MCF 10A (cell line): ENCODE measurements around the gene FOXN3. TPM values are rescaled to one million over a fixed set of nuclear protein-coding genes. Genes with fewer than 3 reads are reported as not detected.

ENCODE experiments used
- BruUV-seq: library from RNA; stranded (reverse); fragments of 400-500 nt; replicated peaks from 2 replicates; lab custom pipeline; 2021; lab: Mats Ljungman, UMichigan
- CTCF ChIA-PET: fragments of 300-600 bp; sonication (Branson Sonifier 250); formaldehyde crosslinking; extraction: SDS; loops from one replicate; lab custom pipeline; 2021; ENCODE audit warnings: antibody characterized with exemption, inconsistent platforms; lab: Yijun Ruan, JAX
- POLR2A ChIA-PET: fragments of 300-600, 350-650 bp; sonication (Branson Sonifier 250); formaldehyde crosslinking; extraction: SDS; loops from one replicate; lab custom pipeline; 2020; ENCODE audit warnings: antibody characterized with exemption, inconsistent platforms; lab: Yijun Ruan, JAX
- DNase-seq: peaks from one replicate; pipeline ENCODE4 v3.0.0-alpha.2; 2018; ENCODE audit not compliant: unreplicated experiment
- H3K27ac Mint-ChIP-seq: one replicate; pipeline ENCODE4 v1.8.0; 2022; ENCODE audit warnings: mild to moderate bottlenecking, low read depth, mixed read lengths; ENCODE audit not compliant: unreplicated experiment
- H3K27me3 Mint-ChIP-seq: one replicate; pipeline ENCODE4 v1.8.0; 2022; ENCODE audit warnings: mixed read lengths; ENCODE audit not compliant: insufficient read depth, unreplicated experiment
- H3K36me3 Mint-ChIP-seq: one replicate; pipeline ENCODE4 v1.8.0; 2022; ENCODE audit warnings: mild to moderate bottlenecking, moderate library complexity, mixed read lengths; ENCODE audit not compliant: insufficient read depth, unreplicated experiment
- H3K4me1 Mint-ChIP-seq: one replicate; pipeline ENCODE4 v1.8.0; 2022; ENCODE audit warnings: mixed read lengths; ENCODE audit not compliant: insufficient read depth, unreplicated experiment
- H3K4me3 Mint-ChIP-seq: one replicate; pipeline ENCODE4 v1.8.0; 2022; ENCODE audit warnings: mild to moderate bottlenecking, moderate library complexity, mixed read lengths; ENCODE audit not compliant: unreplicated experiment
- H3K9me3 Mint-ChIP-seq: one replicate; pipeline ENCODE4 v1.8.0; 2022; ENCODE audit warnings: mixed read lengths; ENCODE audit not compliant: unreplicated experiment
- intact Hi-C: fragments of 100-400 bp; cut with micrococcal nuclease; formaldehyde crosslinking; loops from 2 replicates; pipeline ENCODE4 v1.14.1; 2022
- total RNA-seq: library from RNA; stranded (reverse); gene quantifications from 2 replicates; pipeline ENCODE4 v1.2.3, GENCODE V29; 2022
- TF ChIP-seq, protein P1 (sequence below): fragments of 200-600 bp; IDR thresholded peaks from one replicate; pipeline ENCODE4 v1.8.0; 2022; ENCODE audit warnings: antibody characterized with exemption, mild to moderate bottlenecking; ENCODE audit not compliant: unreplicated experiment

FOXN3 gene
- total RNA-seq, 1 experiment from 2014 or later = 27.1 TPM

DNA sequence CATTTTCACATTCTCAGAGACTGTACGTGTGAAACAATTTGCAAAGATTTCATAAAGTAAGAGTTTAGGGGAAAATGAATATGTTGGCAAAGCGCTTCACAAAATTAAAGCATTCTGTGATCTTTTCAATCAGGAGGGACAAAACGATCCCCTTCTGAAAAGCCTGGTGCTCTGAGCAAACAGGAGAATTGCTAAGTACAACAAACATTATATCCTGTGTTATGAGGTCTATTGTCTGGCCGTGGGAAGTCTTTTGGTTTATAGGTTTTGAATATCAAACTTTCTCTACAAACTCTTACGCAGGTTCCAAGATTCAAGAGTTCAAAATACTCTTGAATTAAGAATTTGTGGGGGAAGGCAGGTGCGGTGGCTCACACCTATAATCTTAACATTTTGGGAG is 7.2 kb upstream of the FOXN3 start:
- TF ChIP-seq, protein P1, sequence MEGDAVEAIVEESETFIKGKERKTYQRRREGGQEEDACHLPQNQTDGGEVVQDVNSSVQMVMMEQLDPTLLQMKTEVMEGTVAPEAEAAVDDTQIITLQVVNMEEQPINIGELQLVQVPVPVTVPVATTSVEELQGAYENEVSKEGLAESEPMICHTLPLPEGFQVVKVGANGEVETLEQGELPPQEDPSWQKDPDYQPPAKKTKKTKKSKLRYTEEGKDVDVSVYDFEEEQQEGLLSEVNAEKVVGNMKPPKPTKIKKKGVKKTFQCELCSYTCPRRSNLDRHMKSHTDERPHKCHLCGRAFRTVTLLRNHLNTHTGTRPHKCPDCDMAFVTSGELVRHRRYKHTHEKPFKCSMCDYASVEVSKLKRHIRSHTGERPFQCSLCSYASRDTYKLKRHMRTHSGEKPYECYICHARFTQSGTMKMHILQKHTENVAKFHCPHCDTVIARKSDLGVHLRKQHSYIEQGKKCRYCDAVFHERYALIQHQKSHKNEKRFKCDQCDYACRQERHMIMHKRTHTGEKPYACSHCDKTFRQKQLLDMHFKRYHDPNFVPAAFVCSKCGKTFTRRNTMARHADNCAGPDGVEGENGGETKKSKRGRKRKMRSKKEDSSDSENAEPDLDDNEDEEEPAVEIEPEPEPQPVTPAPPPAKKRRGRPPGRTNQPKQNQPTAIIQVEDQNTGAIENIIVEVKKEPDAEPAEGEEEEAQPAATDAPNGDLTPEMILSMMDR = no peak
- H3K27ac Mint-ChIP-seq = no peak overlapping the region
- no peak for DNase-seq
- ChIA-PET POLR2A (no interaction called here), CTCF (no interaction called here)
- H3K4me1 Mint-ChIP-seq = peaks cover 37% of the 10 kb centered on the region
- intact Hi-C loops = no loop called here
- BruUV-seq = no TSS peak
- no peak overlapping the region for H3K4me3 Mint-ChIP-seq
- H3K36me3 Mint-ChIP-seq = peaks cover 15% of the 10 kb centered on the region
- H3K9me3 Mint-ChIP-seq = no peaks in the 10 kb centered on the region
- H3K27me3 Mint-ChIP-seq = no peaks in the 10 kb centered on the region

DNA sequence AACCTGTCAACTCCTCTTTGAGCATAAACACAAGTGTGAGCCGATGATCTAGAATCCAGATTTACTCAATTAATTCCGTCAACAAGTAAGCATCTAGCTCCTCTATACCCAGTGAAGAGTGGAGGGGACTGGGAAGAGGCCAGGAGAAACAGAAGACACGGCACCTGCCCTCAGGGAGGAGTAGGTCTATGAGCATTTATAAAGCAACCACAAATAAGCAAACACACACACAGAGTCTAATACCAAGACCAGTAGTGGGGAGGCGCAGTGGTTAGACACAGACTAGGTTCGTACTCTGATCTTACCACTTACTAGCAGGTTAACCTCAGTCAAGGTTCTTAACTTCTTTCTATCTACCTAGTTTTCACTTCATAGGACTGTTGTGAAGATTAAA is 5.9 kb upstream of the FOXN3 start:
- Mint-ChIP-seq H3K9me3 (no peaks in the 10 kb centered on the region), H3K4me3 (no peak overlapping the region), H3K27me3 (no peaks in the 10 kb centered on the region), H3K36me3 (peaks cover 15% of the 10 kb centered on the region), H3K4me1 (peaks cover 29% of the 10 kb centered on the region), H3K27ac (peak overlapping the region; percentile 59)
- CTCF ChIA-PET = no interaction called here
- POLR2A ChIA-PET = no interaction called here
- DNase-seq = no peak
- intact Hi-C loops = no loop called here
- TF ChIP-seq, protein P1 = no peak
- no TSS peak for BruUV-seq

DNA sequence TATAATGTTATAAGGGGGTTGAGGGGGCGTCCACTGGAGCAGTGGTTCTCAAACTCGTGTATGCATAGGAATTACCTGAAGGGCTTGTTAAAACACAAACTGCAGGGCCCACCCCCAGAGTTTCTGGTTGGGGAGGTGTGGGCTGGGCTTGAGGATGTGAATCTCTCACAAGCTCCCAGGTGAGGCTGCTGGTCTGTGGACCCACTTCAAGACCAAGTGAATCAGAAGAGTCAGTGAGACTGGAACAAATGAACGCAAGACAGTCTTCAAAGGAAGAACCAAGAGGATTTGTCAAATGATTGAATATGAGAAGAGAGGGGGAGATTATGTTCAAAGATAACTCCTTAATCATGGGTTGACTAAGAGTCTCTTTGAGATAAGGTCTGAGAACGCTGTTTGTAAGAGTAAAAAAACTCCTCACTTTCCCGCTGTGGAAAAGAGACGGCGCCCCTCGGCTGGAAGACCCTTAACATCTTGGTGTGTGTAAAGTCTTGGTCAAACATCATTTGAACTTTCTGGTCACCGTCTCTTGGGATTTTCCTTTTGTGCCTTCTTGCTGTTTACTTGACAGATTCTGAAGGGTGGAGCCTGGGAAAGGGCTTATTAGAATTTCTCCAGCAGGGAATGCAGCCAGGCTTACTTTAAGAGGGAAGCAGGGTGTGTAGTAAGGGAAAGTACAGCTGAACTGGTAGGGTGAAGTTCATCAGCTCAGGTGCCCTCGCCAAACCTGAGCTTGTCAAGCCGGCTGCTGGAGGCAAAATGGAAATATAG is 5.3 kb upstream of the FOXN3 start:
- Mint-ChIP-seq H3K27me3 (no peaks in the 10 kb centered on the region), H3K4me1 (peaks cover 30% of the 10 kb centered on the region), H3K4me3 (no peak overlapping the region), H3K9me3 (no peaks in the 10 kb centered on the region), H3K27ac (peak overlapping the region; percentile 59), H3K36me3 (peaks cover 15% of the 10 kb centered on the region)
- intact Hi-C loops = no loop called here
- no peak for DNase-seq
- ChIA-PET POLR2A (interaction anchor here (0.5 kb wide), 1 partner anchor 173 kb away, joined by 3 read pairs; no protein-coding TSS in a partner anchor), CTCF (interaction anchor here (0.7 kb wide), 1 partner anchor 13 kb away, joined by 3 read pairs; no protein-coding TSS in a partner anchor)
- TF ChIP-seq, protein P1 = no peak
- no TSS peak for BruUV-seq

DNA sequence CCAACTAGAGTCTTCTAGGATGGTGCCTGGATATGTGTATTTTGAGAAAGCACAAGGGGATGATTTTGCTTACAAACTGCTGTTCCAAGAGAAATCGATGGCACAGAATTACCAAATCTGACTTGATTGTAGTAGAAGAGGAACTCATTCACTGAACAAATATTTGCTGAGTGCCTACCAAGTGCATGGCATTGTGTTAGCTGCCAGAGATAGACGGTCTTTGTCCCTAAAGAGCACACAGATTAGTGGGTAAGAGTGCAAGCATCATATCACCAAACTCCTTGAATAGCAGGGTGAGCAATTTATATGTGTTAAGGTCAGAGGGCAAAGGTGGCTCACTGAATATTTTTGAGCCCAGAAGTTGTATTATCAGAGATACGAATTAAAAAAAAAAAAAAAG is 3.5 kb upstream of the FOXN3 start:
- no peak for DNase-seq
- Mint-ChIP-seq H3K9me3 (no peaks in the 10 kb centered on the region), H3K4me1 (peaks cover 18% of the 10 kb centered on the region), H3K36me3 (peaks cover 5% of the 10 kb centered on the region), H3K27ac (no peak overlapping the region), H3K27me3 (no peaks in the 10 kb centered on the region), H3K4me3 (no peak overlapping the region)
- ChIA-PET CTCF (no interaction called here), POLR2A (no interaction called here)
- no TSS peak for BruUV-seq
- intact Hi-C loops = no loop called here
- TF ChIP-seq, protein P1 = no peak
